SK-N-SH (cell line): ENCODE data around the gene NBPF1. TPM values are rescaled to one million over a fixed set of nuclear protein-coding genes. Genes with fewer than 3 reads are reported as not detected.
"Not testable (repeated sequence)": the region's sequence is repeated elsewhere in the genome, so short reads cannot be mapped to it uniquely, and the experiment has no call there.

Source experiments
- CTCF ChIA-PET: fragments of 300-600, 350-600 bp; formaldehyde crosslinking; extraction: SDS; loops from one replicate; lab custom pipeline; 2021; lab: Yijun Ruan, JAX
- POLR2A ChIA-PET: fragments of 350-600 bp; sonication (Branson Sonifier 250); formaldehyde crosslinking; extraction: SDS; loops from one replicate; lab custom pipeline; 2020; ENCODE audit warnings: antibody characterized with exemption, inconsistent platforms; lab: Yijun Ruan, JAX
- DNase-seq: peaks from one replicate; pipeline ENCODE4 v3.0.0; 2012
- H2AFZ ChIP-seq: fragments of 200-600 bp; sonication (generic); 2 replicates; pipeline ENCODE4 v1.8.1; 2016; ENCODE audit warnings: antibody characterized with exemption, mild to moderate bottlenecking, low read depth
- H3F3A ChIP-seq: fragments of 200-600 bp; sonication (generic); replicated peaks from 2 replicates; pipeline ENCODE3; 2016; ENCODE audit warnings: antibody characterized with exemption, mild to moderate bottlenecking; ENCODE audit not compliant: insufficient read depth
- H3K27ac ChIP-seq, 2 experiments: fragments of 200-500 bp in 1 of 2; fragments of 200-600 bp in 1 of 2; sonication (Bioruptor generic) in 1 of 2; sonication (generic), shearing (Covaris generic) in 1 of 2; 2 replicates each; pipeline versions ENCODE4 v1.5.1 to v1.6.1; 2014 to 2016; ENCODE audit warnings: low read depth in 2 of 2, inconsistent platforms in 1 of 2, low read length in 1 of 2, mild to moderate bottlenecking in 1 of 2, mixed read lengths in 1 of 2
- H3K27me3 ChIP-seq: fragments of 200-600 bp; sonication (generic), shearing (Covaris generic); 2 replicates; pipeline ENCODE4 v1.6.1; 2016; ENCODE audit warnings: mixed run types; ENCODE audit not compliant: insufficient read depth
- H3K36me3 ChIP-seq, 2 experiments: fragments of 200-500 bp in 1 of 2; fragments of 200-600 bp in 1 of 2; sonication (Bioruptor generic) in 1 of 2; sonication (generic) in 1 of 2; replicated peaks in 1 of 2; 2 replicates each; pipeline versions ENCODE3 to v1.5.1; 2014 to 2016; ENCODE audit warnings: low read length in 1 of 2, mild to moderate bottlenecking in 1 of 2; ENCODE audit not compliant: insufficient read depth in 2 of 2, control insufficient read depth in 1 of 2
- H3K4me1 ChIP-seq, 2 experiments: fragments of 200-500 bp in 1 of 2; fragments of 200-600 bp in 1 of 2; sonication (Bioruptor generic) in 1 of 2; sonication (generic), shearing (Covaris generic) in 1 of 2; 2 replicates each; pipeline versions ENCODE4 v1.5.1 to v1.6.1; 2014 to 2016; ENCODE audit warnings: low read depth in 1 of 2, low read length in 1 of 2, mixed run types in 1 of 2; ENCODE audit not compliant: insufficient read depth in 2 of 2, control insufficient read depth in 1 of 2
- H3K4me2 ChIP-seq: fragments of 200-600 bp; sonication (generic), shearing (Covaris generic); 2 replicates; pipeline ENCODE4 v1.6.1; 2017; ENCODE audit warnings: mixed run types
- H3K4me3 ChIP-seq, 2 experiments: fragments of 200-500 bp in 1 of 2; fragments of 200-600 bp in 1 of 2; sonication (Bioruptor generic) in 1 of 2; sonication (generic), shearing (Covaris generic) in 1 of 2; 2 replicates each; pipeline versions ENCODE4 v1.5.1 to v1.8.1; 2014 to 2016; ENCODE audit warnings: low read depth in 2 of 2, inconsistent platforms in 1 of 2, low read length in 1 of 2, mild to moderate bottlenecking in 1 of 2, mixed read lengths in 1 of 2, moderate library complexity in 1 of 2
- H3K79me2 ChIP-seq: fragments of 200-600 bp; sonication (generic); 2 replicates; pipeline ENCODE4 v1.8.1; 2017; ENCODE audit warnings: mild to moderate bottlenecking; ENCODE audit not compliant: insufficient read depth
- H3K9ac ChIP-seq: fragments of 200-600 bp; sonication (generic); 2 replicates; pipeline ENCODE4 v1.6.1; 2017; ENCODE audit warnings: mixed run types
- H3K9me2 ChIP-seq: fragments of 200-600 bp; sonication (generic); 2 replicates; pipeline ENCODE4 v1.6.1; 2017; ENCODE audit warnings: mixed run types
- H3K9me3 ChIP-seq: fragments of 200-600 bp; sonication (generic); 2 replicates; pipeline ENCODE4 v1.6.1; 2017; ENCODE audit warnings: mixed run types, mild to moderate bottlenecking, moderate library complexity
- H4K20me1 ChIP-seq: fragments of 200-600 bp; sonication (generic); 2 replicates; pipeline ENCODE4 v1.6.1; 2017; ENCODE audit warnings: mild to moderate bottlenecking, mixed run types; ENCODE audit not compliant: insufficient read depth
- WGBS: methylation state at CpG from one replicate; pipeline ENCODE4 v1.1.6; 2017; ENCODE audit warnings: low lambda C conversion rate; 5-methylcytosine and 5-hydroxymethylcytosine counted together
- polyA plus RNA-seq, 3 experiments: library from polyadenylated mRNA; depleted of rRNA; stranded (reverse); fragments of >200 nt; gene quantifications; 2 replicates each; pipeline ENCODE4 v1.2.3, GENCODE V29; 2012

The NBPF1 gene
- polyA plus RNA-seq, 1 of the 3 experiments (the other 2 are of a cell fraction): 29.8 TPM

DNA sequence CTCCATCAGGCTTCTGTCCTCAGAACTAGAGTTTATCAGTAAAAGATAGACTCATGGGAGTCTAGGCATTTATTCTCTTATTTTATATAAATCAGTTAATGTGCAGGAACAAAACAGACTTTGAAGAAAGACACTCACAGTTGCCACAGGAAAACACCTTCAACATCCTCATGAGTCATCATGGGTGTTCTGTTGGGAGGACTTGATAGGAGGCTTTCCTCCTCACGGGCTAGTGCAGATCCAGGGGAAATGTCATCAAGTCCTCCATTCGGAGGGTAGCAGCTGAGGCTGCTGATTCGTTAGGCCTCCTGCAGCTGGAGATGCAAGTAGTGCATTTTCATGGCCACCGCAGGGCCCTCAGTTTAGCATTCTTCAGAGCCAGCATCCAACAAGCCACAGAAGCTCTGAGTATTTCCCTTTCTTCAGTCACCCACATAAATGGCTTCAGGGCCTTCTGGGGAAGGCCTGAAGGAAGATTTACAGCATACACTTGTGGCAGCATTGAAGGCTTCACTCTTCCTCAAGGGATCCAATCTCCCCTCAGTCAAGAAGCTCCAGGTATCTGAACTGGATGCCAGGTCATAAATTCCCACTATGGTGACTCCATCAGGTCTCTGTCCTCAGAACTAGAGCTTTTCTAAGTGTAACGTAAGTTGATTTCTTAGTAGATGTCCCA is 10.9 kb downstream of the NBPF1 start:
- H3K9ac ChIP-seq, DNase-seq, H3K9me3 ChIP-seq, H3K9me2 ChIP-seq, POLR2A ChIA-PET, H3K4me1 ChIP-seq, H4K20me1 ChIP-seq, H3K27me3 ChIP-seq, H3K4me2 ChIP-seq, H2AFZ ChIP-seq, H3F3A ChIP-seq, H3K4me3 ChIP-seq, H3K79me2 ChIP-seq, H3K27ac ChIP-seq: not testable (repeated sequence)
- CTCF ChIA-PET: interaction anchor here (1.2 to 3.4 kb wide), 4 partner anchors 10 to 19 kb away, joined by 6 to 18 read pairs (median 10); partner anchors contain the start of gene NBPF1
- H3K36me3 ChIP-seq: peaks cover 29 to 30% of the 10 kb centered on the region in 2 experiments
- 98% methylated on average over 1 of the region's 5 CpGs for WGBS

DNA sequence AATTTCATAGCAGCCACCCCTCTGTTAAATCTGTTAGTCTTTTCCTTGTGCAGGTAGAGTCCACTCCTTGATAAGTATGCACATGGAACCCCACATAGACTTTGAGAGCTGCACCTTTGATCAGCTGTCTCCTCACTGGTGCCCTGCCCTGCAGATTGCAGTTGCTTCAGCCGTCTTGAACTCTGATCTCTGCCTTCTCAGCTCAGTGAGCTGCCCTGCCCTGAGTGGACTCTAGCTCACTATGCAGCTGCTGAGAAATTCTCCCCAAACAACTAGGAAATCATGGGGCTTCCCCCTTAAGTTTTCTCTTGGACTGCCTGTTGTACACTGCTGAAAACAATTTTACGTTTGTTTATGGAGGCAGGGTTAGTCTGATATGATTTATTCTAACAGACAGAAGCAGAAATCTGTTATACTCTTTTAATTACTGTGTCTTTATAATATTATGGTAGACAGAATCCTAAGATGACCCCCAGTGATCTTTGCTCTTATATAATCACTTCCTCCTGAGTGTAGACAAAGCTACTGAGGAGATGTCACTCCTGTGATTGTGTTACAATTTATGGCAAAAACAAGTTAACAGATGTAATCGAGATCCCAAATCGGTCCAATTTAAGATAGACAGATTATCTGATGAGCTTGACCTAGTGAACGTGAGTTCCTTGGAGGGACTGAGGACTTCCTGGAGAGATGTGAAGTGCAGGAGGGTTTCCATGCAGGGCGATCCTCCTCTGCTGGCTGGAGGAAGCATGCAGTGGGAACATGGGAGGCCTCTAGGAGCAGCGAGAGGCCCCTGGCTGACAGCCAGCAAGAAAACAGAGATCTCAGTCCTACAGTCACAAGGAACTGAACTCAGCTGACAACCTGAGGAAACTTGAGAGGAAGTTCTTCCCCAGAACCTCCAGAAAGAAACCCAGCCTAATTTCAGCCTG is 12.2 kb downstream of the NBPF1 start:
- DNase-seq, H3K9me2 ChIP-seq, H3K4me3 ChIP-seq, H3K4me2 ChIP-seq, H3K27ac ChIP-seq, H3K79me2 ChIP-seq, H3K27me3 ChIP-seq, H2AFZ ChIP-seq, H3F3A ChIP-seq, H3K9ac ChIP-seq, POLR2A ChIA-PET, H3K9me3 ChIP-seq, H4K20me1 ChIP-seq, H3K4me1 ChIP-seq: not testable (repeated sequence)
- H3K36me3 ChIP-seq: peaks cover 17 to 18% of the 10 kb centered on the region in 2 experiments
- CTCF ChIA-PET: interaction anchor here (0.7 to 3.4 kb wide), 7 partner anchors 8 to 92 kb away, joined by 3 to 18 read pairs (median 4); no protein-coding TSS in a partner anchor
- 96% methylated on average over 5 of the region's 7 CpGs for WGBS

- H4K20me1 ChIP-seq, H3K9me2 ChIP-seq, H3K9me3 ChIP-seq, H3K27me3 ChIP-seq, H2AFZ ChIP-seq, H3K4me1 ChIP-seq, POLR2A ChIA-PET, H3K4me3 ChIP-seq, H3K79me2 ChIP-seq, H3K36me3 ChIP-seq, H3F3A ChIP-seq, H3K4me2 ChIP-seq, DNase-seq, H3K27ac ChIP-seq, H3K9ac ChIP-seq: not testable (repeated sequence)
- CTCF ChIA-PET: interaction anchor here (1.5 to 3.4 kb wide), 3 partner anchors 10 to 94 kb away, joined by 4 to 18 read pairs (median 5); no protein-coding TSS in a partner anchor
- WGBS: 95% methylated on average over 3 of the region's 3 CpGs
Observed at GRCh38 chr1:16599326-16599725, 14.0 kb downstream of the NBPF1 start.

GRCh38 chr1:16595216-16595615 is 18.1 kb downstream of the NBPF1 start:
- POLR2A ChIA-PET, H3F3A ChIP-seq, H4K20me1 ChIP-seq, H2AFZ ChIP-seq, H3K9ac ChIP-seq, H3K4me2 ChIP-seq, H3K4me1 ChIP-seq, H3K9me3 ChIP-seq, H3K27ac ChIP-seq, H3K79me2 ChIP-seq, H3K9me2 ChIP-seq, H3K4me3 ChIP-seq, DNase-seq, H3K27me3 ChIP-seq, H3K36me3 ChIP-seq: not testable (repeated sequence)
- CTCF ChIA-PET: interaction anchor here (1.4 kb wide), 1 partner anchor 14 kb away, joined by 4 read pairs; no protein-coding TSS in a partner anchor
- WGBS: 96% methylated on average over 1 of the region's 1 CpG
